ENCODE measurements around the gene DEFB129. TPM values are rescaled to one million over a fixed set of nuclear protein-coding genes. Genes with fewer than 3 reads are reported as not detected.
A peak's percentile ranks its signal among the peaks of the same experiment; 100 is the strongest.

Gene DEFB129
- total and polyA plus RNA-seq, 7 experiments from 2014 or later = not detected

- H3K36me3 Mint-ChIP-seq = no peaks in the 10 kb centered on the region
- ChIA-PET POLR2A (interaction anchor here (0.8 to 1.4 kb wide), 3 partner anchors 32 to 66 kb away, joined by 3 read pairs; no protein-coding TSS in a partner anchor), CTCF (interaction anchor here (0.6 to 2.7 kb wide), 3 partner anchors 8 to 72 kb away, joined by 3 to 17 read pairs (median 3); no protein-coding TSS in a partner anchor)
- H3K4me1 ChIP-seq (ENCODE audit: control insufficient read depth in 2 of 2, insufficient read depth in 2 of 2, low read length in 2 of 2) = no peaks in the 10 kb centered on the region
- H3K4me3 Mint-ChIP-seq = no peak overlapping the region
- H3K9me3 ChIP-seq (ENCODE audit: control insufficient read depth in 2 of 3, low read length in 3 of 3) = no peaks in the 10 kb centered on the region
- H3K27me3 Mint-ChIP-seq = peaks cover 0 to 9% (median 0%) of the 10 kb centered on the region in 5 donors
- intact Hi-C loops (cut with micrococcal nuclease) = no loop called here
- H3K27ac ChIP-seq (ENCODE audit: low read depth, low read length) = no peak overlapping the region
- H3K9me3 Mint-ChIP-seq = no peaks in the 10 kb centered on the region
- H3K27me3 ChIP-seq (ENCODE audit: control insufficient read depth in 2 of 2, insufficient read depth in 2 of 2, low read length in 2 of 2) = no peaks in the 10 kb centered on the region
- peaks cover 7 to 16% (median 12%) of the 10 kb centered on the region in 7 donors for H3K4me1 Mint-ChIP-seq
- no peak for ATAC-seq
- no peaks in the 10 kb centered on the region for H3K36me3 ChIP-seq (ENCODE audit: control insufficient read depth in 2 of 3, insufficient read depth in 3 of 3, low read length in 3 of 3)
- H3K4me3 ChIP-seq (ENCODE audit: low read length) = no peak overlapping the region
- peak overlapping the region in 3 of 9 donors; percentile 2 to 61 (median 56) for H3K27ac Mint-ChIP-seq
- DNase-seq = no peak
These were observed 31.3 kb downstream of the DEFB129 start for GRCh38 chr20:258269-258858.

- H3K27me3 Mint-ChIP-seq = peaks cover 0 to 9% (median 0%) of the 10 kb centered on the region in 5 donors
- H3K4me1 ChIP-seq (ENCODE audit: control insufficient read depth in 2 of 2, insufficient read depth in 2 of 2, low read length in 2 of 2) = no peaks in the 10 kb centered on the region
- ChIA-PET POLR2A (interaction anchor here (0.8 to 1.1 kb wide), 2 partner anchors 39 to 66 kb away, joined by 3 read pairs; no protein-coding TSS in a partner anchor), CTCF (interaction anchor here (0.6 to 2.7 kb wide), 2 partner anchors 19 to 72 kb away, joined by 3 to 17 read pairs; no protein-coding TSS in a partner anchor)
- intact Hi-C loops (cut with micrococcal nuclease) = no loop called here
- DNase-seq (no peak), ATAC-seq (no peak)
- H3K27ac ChIP-seq (ENCODE audit: low read depth, low read length) = no peak overlapping the region
- no peaks in the 10 kb centered on the region for H3K27me3 ChIP-seq (ENCODE audit: control insufficient read depth in 2 of 2, insufficient read depth in 2 of 2, low read length in 2 of 2)
- H3K4me3 Mint-ChIP-seq = no peak overlapping the region
- H3K9me3 ChIP-seq (ENCODE audit: control insufficient read depth in 2 of 3, low read length in 3 of 3) = no peaks in the 10 kb centered on the region
- H3K36me3 Mint-ChIP-seq = no peaks in the 10 kb centered on the region
- H3K27ac Mint-ChIP-seq = peak overlapping the region in 1 of 9 donors; percentile 31
- H3K4me3 ChIP-seq (ENCODE audit: low read length) = no peak overlapping the region
- H3K36me3 ChIP-seq (ENCODE audit: control insufficient read depth in 2 of 3, insufficient read depth in 3 of 3, low read length in 3 of 3) = no peaks in the 10 kb centered on the region
- H3K4me1 Mint-ChIP-seq = peaks cover 7 to 16% (median 12%) of the 10 kb centered on the region in 7 donors
- H3K9me3 Mint-ChIP-seq = no peaks in the 10 kb centered on the region
These were observed 31.9 kb downstream of the DEFB129 start for GRCh38 chr20:258963-259362.

GRCh38 chr20:259981-260380 lies 32.9 kb downstream of the DEFB129 start:
- ChIA-PET POLR2A (no interaction called here), CTCF (interaction anchor here (0.6 to 2.7 kb wide), 2 partner anchors 33 to 71 kb away, joined by 5 to 17 read pairs; partner anchors contain the start of gene DEFB129)
- Histone ChIP-seq H3K4me3 (ENCODE audit: low read length) (no peak overlapping the region), H3K27me3 (ENCODE audit: control insufficient read depth in 2 of 2, insufficient read depth in 2 of 2, low read length in 2 of 2) (no peaks in the 10 kb centered on the region), H3K9me3 (ENCODE audit: control insufficient read depth in 2 of 3, low read length in 3 of 3) (no peaks in the 10 kb centered on the region), H3K27ac (ENCODE audit: low read depth, low read length) (no peak overlapping the region), H3K4me1 (ENCODE audit: control insufficient read depth in 2 of 2, insufficient read depth in 2 of 2, low read length in 2 of 2) (no peaks in the 10 kb centered on the region), H3K36me3 (ENCODE audit: control insufficient read depth in 2 of 3, insufficient read depth in 3 of 3, low read length in 3 of 3) (no peaks in the 10 kb centered on the region)
- no peak for DNase-seq
- Mint-ChIP-seq H3K9me3 (no peaks in the 10 kb centered on the region), H3K27me3 (peaks cover 0 to 9% (median 0%) of the 10 kb centered on the region in 5 donors), H3K27ac (no peak overlapping the region), H3K4me3 (no peak overlapping the region), H3K4me1 (peaks cover 7 to 16% (median 12%) of the 10 kb centered on the region in 7 donors), H3K36me3 (no peaks in the 10 kb centered on the region)
- intact Hi-C loops (cut with micrococcal nuclease) = no loop called here
- no peak for ATAC-seq

GRCh38 chr20:263701-264100 lies 36.6 kb downstream of the DEFB129 start:
- peaks cover 0 to 5% of the 10 kb centered on the region in 2 donors for H3K4me1 ChIP-seq (ENCODE audit: control insufficient read depth in 2 of 2, insufficient read depth in 2 of 2, low read length in 2 of 2)
- Mint-ChIP-seq H3K36me3 (no peaks in the 10 kb centered on the region), H3K4me3 (no peak overlapping the region), H3K9me3 (no peaks in the 10 kb centered on the region), H3K4me1 (peaks cover 10 to 17% (median 16%) of the 10 kb centered on the region in 7 donors), H3K27ac (no peak overlapping the region), H3K27me3 (peaks cover 0 to 10% (median 5%) of the 10 kb centered on the region in 5 donors)
- no peaks in the 10 kb centered on the region for H3K27me3 ChIP-seq (ENCODE audit: control insufficient read depth in 2 of 2, insufficient read depth in 2 of 2, low read length in 2 of 2)
- ATAC-seq (no peak), DNase-seq (no peak)
- no peaks in the 10 kb centered on the region for H3K36me3 ChIP-seq (ENCODE audit: control insufficient read depth in 2 of 3, insufficient read depth in 3 of 3, low read length in 3 of 3)
- no peaks in the 10 kb centered on the region for H3K9me3 ChIP-seq (ENCODE audit: control insufficient read depth in 2 of 3, low read length in 3 of 3)
- ChIA-PET CTCF (interaction anchor here (0.6 kb wide), 1 partner anchor 13 kb away, joined by 3 read pairs; no protein-coding TSS in a partner anchor), POLR2A (interaction anchor here (1.1 kb wide), 1 partner anchor 21 kb away, joined by 3 read pairs; no protein-coding TSS in a partner anchor)
- no peak overlapping the region for H3K4me3 ChIP-seq (ENCODE audit: low read length)
- H3K27ac ChIP-seq (ENCODE audit: low read depth, low read length) = no peak overlapping the region
- intact Hi-C loops (cut with micrococcal nuclease) = no loop called here

- intact Hi-C loops (cut with micrococcal nuclease) = loop anchor here (1.0 kb wide), 3 partner anchors 30 to 63 kb away; partner anchors contain the start of gene ZCCHC3 (in 1 of the 2)
- POLR2A ChIA-PET = interaction anchor here (0.9 to 1.4 kb wide), 5 partner anchors 24 to 61 kb away, joined by 3 to 5 read pairs (median 3); partner anchors contain the start of gene ZCCHC3
These were observed 39.8 kb downstream of the DEFB129 start for GRCh38 chr20:266596-267562.

GRCh38 chr20:270517-270916 lies 43.5 kb downstream of the DEFB129 start:
- no peaks in the 10 kb centered on the region for H3K9me3 ChIP-seq (ENCODE audit: control insufficient read depth in 2 of 3, low read length in 3 of 3)
- Mint-ChIP-seq H3K36me3 (peaks cover 0 to 8% (median 1%) of the 10 kb centered on the region in 5 donors), H3K4me3 (no peak overlapping the region), H3K9me3 (no peaks in the 10 kb centered on the region), H3K4me1 (peaks cover 5 to 11% (median 8%) of the 10 kb centered on the region in 7 donors), H3K27ac (no peak overlapping the region), H3K27me3 (peaks cover 0 to 5% (median under 1%) of the 10 kb centered on the region in 5 donors)
- intact Hi-C loops (cut with micrococcal nuclease) = no loop called here
- no peak overlapping the region for H3K4me3 ChIP-seq (ENCODE audit: low read length)
- no peak for DNase-seq
- ATAC-seq = no peak
- H3K4me1 ChIP-seq (ENCODE audit: control insufficient read depth in 2 of 2, insufficient read depth in 2 of 2, low read length in 2 of 2) = peaks cover 0 to 5% of the 10 kb centered on the region in 2 donors
- CTCF ChIA-PET = interaction anchor here (1.4 kb wide), 1 partner anchor 62 kb away, joined by 7 read pairs; no protein-coding TSS in a partner anchor
- H3K27me3 ChIP-seq (ENCODE audit: control insufficient read depth in 2 of 2, insufficient read depth in 2 of 2, low read length in 2 of 2) = no peaks in the 10 kb centered on the region
- POLR2A ChIA-PET = no interaction called here
- no peaks in the 10 kb centered on the region for H3K36me3 ChIP-seq (ENCODE audit: control insufficient read depth in 2 of 3, insufficient read depth in 3 of 3, low read length in 3 of 3)
- no peak overlapping the region for H3K27ac ChIP-seq (ENCODE audit: low read depth, low read length)

More at GRCh38 chr20:266596-267562, 39.8 kb downstream of the DEFB129 start:
- peaks cover 5 to 11% (median 8%) of the 10 kb centered on the region in 7 donors for H3K4me1 Mint-ChIP-seq
- Histone ChIP-seq H3K27ac (ENCODE audit: low read depth, low read length) (no peak overlapping the region), H3K36me3 (ENCODE audit: control insufficient read depth in 2 of 3, insufficient read depth in 3 of 3, low read length in 3 of 3) (no peaks in the 10 kb centered on the region), H3K27me3 (ENCODE audit: control insufficient read depth in 2 of 2, insufficient read depth in 2 of 2, low read length in 2 of 2) (no peaks in the 10 kb centered on the region), H3K9me3 (ENCODE audit: control insufficient read depth in 2 of 3, low read length in 3 of 3) (no peaks in the 10 kb centered on the region), H3K4me1 (ENCODE audit: control insufficient read depth in 2 of 2, insufficient read depth in 2 of 2, low read length in 2 of 2) (peaks cover 0 to 5% of the 10 kb centered on the region in 2 donors), H3K4me3 (ENCODE audit: low read length) (peak overlapping the region; percentile 57)
- peak overlapping the region; percentile 82 to 94 (median 90) for H3K4me3 Mint-ChIP-seq
- DNase-seq (peak; percentile 74 to 91 (median 86)), ATAC-seq (peak; percentile 99)
- peak overlapping the region in 5 of 9 donors; percentile 32 to 85 (median 60) for H3K27ac Mint-ChIP-seq
- CTCF ChIA-PET = interaction anchor here (0.7 to 3.8 kb wide), 18 partner anchors 9 to 67 kb away, joined by 3 to 29 read pairs (median 6); partner anchors contain the start of genes DEFB129 and DEFB132
- no peaks in the 10 kb centered on the region for H3K9me3 Mint-ChIP-seq
- H3K36me3 Mint-ChIP-seq = no peaks in the 10 kb centered on the region
- peaks cover 0 to 9% (median 5%) of the 10 kb centered on the region in 5 donors for H3K27me3 Mint-ChIP-seq
